GM18520 (cell line): ENCODE data around the gene AOPEP.
"Not testable (repeated sequence)": the region's sequence is repeated elsewhere in the genome, so short reads cannot be mapped to it uniquely, and the experiment has no call there.

Experiments
- ATAC-seq: cut with Tn5 transposase; IDR thresholded peaks from one replicate; pipeline ENCODE4 v1.9.1; 2021; ENCODE audit not compliant: unreplicated experiment

Gene AOPEP

DNA sequence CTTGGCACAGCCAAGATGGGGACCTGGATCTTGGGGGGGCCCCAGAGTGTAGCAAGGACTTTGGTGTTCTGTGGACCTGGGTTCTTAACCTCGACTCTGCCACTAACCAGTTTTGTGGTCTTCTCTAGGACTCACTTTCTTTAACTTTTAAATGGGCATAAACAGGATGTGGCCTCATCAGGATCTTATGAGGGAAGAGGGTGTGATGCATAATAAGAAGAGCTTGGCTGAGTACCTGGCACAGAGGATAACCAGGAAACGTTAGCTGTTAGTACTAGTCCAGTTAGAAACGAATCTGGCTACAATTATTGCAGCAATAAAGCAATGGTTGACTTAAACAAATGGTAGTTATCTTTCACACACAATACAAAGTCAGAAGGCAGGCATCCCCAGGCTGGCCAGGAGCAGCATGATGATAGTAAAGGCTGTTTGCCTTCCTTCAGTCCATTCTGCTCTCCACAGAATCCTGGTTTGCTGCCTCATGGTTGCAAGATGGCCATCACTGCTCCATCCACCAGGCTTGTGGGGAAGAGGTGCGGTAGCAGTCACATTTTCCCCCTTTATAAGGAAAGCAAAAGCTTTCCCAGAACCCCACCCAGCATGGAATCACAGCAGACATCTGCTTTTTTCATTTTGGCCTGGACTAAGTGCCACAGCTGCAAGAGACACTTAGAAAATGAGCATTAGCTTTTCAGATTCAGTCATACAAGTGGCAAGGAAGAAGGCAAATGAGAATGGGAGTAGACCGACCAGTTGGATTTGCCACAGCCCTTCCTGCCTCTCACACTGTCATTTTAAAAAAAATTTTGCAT, 225.0 kb downstream of the AOPEP start:
- ATAC-seq, result no peak

DNA sequence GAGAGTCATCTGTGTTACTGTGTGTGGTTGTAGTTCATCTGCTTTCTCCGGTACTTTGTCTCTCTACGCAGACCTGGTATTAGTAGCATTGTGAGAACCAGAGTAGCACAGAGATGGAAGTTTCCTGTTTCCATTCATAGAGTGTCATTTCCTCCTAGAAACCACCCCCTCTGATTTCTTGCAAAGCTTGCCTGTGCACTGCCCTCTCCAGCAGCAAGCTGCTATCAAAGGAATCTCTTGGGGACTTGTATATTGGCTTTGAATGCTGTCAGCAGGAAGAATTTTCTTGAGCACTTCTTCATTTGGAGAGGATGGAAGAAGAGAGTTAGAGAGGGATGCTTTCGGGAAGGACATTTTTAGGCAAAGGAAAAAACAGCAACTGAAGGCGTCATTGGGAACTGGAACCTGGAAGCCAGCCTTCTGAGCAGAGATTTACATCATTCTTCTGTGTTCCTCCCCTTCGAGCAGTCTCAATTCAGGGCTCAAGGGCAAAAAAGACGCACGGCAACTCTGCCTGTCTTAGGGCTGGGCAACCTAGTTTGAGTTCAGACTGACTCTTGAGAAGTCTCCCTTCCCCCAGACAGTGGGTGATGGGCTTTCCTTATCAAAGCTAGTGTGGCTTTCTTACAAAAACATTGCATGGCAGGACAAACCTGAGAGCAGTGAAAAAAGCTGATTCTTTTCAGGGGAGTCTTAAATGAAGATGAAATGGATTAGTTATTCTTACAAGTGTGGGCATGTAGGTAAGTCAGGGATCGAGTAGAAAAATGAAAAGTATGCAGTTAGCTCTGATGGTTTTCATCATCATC, 226.3 kb downstream of the AOPEP start:
- ATAC-seq, result peak; percentile 81

DNA sequence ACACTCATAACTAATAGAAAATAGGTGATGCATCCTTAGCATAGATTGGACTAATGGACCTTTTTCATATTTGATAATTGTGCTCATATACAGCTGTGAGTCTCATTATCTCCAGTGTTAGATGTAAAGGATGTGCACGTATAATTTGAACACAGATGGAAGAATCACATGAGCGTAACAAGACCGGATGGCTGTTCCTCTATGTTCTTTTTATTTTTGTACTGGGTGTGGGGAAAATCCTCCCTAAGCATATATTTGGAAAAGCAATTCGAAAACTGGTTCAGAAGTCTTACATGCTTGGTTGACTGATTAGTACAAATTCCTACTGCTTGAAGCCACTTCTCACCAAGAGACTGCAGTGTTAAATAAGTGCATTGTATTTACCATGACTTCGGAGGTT, 230.2 kb downstream of the AOPEP start:
- ATAC-seq, result no peak

DNA sequence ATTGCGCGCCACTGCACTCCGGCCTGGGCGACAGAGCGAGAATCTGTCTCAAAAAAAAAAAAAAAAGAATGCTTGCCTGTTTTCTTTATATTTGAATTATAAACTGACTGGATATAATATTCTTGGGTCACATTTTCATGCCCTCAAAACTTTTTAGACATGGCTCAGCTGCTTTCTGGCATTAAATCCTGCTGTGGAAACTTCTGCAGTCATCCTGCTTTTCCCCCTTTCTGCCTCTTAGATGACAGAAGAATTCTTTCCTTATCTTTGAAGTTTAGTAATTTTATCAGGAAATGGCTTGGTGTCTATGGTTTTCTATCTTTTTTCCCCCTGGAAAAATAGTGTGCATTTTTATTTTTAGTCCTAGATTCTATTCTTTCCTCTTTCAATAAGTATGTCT, 234.5 kb downstream of the AOPEP start:
- no peak for ATAC-seq

DNA sequence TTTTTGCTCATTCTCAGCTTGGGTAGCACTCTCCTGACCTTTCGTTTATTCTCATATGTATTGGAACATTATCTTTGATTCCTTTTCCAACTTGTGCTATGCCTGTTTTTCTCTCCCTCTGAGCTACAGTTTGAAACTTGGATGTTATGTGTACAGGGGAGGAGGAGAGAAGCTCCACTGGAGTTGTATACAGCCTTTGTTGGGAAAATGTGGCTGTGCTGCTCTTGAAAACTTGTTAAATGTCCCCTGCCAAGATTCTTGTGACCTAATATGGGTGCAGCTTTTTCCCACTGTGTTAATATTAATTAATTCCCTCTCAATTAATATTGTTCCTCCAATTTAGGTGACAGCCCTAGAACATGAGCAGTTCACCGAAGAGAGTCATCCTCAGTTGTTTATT, 235.4 kb downstream of the AOPEP start:
- no peak for ATAC-seq

DNA sequence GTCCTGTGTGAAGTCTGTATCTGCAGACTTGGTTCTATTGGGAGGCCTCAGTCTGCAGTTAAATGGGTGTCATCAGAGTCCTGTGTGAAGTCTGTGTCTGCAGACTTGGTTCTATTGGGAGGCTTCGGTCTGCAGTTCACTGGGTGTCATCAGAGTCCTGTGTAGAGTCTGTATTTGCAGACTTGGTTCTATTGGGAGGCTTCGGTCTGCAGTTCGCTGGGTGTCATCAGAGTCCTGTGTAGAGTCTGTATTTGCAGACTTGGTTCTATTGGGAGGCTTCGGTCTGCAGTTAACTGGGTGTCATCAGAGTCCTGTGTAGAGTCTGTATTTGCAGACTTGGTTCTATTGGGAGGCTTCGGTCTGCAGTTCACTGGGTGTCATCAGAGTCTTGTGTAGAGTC, 239.1 kb downstream of the AOPEP start:
- not testable (repeated sequence) for ATAC-seq

DNA sequence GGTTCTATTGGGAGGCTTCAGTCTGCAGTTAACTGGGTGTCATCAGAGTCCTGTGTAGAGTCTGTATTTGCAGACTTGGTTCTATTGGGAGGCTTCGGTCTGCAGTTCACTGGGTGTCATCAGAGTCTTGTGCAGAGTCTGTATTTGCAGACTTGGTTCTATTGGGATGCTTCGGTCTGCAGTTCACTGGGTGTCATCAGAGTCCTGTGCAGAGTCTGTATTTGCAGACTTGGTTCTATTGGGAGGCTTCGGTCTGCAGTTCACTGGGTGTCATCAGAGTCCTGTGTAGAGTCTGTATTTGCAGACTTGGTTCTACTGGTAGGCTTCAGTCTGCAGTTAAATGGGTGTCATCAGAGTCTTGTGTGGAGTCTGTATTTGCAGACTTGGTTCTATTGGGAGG, 239.5 kb downstream of the AOPEP start:
- not testable (repeated sequence) for ATAC-seq

DNA sequence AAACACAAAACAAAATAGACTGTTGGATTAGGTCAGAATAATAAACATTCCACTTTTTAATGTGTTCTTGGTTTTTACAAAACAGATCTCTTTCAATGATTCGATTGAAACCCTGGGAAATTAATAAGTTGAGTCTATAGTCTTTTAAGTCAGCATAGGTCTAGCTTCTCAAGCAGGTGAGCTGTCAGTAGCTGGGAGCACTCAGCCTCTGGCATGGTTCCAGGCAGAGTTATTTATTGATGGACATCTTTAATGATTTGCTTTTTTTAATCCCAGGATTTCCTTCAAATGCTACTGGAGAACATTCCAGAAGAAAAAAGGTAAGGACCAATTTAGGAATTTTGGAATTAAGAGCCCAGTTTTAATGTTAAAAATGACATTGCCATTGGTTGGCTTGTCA, 241.0 kb downstream of the AOPEP start:
- ATAC-seq, result no peak

DNA sequence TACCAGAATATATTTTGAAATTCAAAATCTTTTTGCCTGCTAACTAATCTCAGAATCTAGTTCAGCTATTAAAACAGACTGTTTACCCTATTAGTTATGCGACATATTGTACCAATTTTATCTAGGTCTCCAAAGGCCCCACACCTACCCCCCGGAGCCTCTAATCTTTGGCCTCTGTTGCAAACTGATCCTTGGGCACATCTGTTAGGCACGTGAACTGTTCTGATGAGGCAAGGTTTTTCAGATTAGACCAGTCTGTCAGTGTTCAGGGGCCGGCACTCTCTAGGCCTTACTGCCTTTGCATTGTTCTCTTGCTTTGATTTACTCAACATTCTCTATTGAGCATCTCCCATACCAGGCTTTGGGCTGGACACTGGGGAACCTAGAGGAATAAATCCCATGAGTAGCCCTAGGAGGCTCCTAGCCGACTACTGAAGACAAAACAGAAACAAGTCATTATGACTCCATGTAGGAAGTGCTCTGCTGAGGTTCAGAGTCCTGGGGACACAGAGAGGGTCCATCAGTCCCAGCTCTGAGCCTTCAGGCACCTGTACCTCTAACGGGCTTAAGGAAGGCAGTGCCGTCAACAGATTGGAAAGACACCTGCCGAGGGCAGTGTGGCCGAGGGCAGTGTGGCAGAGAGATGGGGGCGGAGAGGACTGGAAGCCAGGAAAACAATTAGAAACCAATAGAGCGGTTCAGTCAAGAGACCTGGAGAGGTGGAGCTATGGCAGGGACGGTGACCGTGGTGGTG, 245.1 kb downstream of the AOPEP start:
- ATAC-seq, result no peak

DNA sequence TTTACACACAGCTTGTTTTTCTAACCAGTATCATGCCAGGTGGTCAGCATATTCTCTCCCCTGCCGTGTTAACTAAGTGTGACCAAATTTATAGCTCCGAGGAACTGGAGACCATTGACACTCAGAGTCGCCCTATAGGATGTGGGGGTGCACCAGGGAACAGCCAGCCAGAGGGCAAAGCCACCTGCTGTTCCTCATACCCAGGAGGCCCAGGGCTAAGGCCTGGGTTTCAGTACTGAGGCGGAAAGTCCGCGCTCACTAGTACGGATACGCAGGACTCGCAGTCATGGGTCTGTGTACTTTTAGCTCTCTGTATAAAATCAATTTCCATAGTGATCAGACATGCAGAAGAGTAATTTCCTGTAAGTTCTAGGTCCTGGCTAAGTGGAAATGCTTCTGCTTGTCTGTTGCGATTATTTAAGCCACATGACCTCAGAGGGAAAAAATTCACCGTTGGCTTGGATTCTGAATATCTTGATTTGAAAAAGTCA, 247.0 kb downstream of the AOPEP start:
- no peak for ATAC-seq

DNA sequence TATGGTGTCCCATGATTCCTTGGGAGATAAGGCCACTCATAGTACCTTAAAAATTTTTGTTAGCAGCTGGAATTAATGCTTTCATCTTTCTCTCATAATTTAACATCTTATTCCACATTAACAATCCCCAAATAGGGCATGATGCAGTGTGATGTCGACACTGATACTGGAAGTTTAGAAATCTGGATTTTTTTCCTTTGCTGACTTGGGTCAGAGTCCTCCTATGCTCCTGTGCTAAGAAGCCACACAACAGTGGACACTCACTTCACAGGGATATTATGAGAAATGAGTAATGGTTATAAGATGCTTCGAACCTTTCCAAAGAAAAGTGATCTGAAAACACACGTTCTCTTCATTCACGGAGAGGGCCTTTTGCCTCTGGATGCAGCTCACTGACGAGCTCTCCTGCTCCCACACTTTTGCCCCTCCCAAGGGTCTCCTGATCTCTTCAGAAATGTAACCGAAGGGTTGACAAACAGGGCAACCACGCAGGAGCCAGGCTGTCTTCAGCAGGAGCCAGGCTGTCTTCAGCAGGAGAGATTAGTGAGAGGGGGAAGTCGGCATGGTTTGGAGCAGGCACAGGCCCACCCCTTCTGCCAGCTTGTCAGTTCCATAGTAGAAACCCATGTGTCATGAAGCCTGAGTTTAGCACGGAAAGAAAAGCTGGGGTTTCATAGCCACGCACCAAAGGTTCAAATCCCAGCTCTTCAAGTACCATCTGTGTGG, 247.8 kb downstream of the AOPEP start:
- no peak for ATAC-seq

DNA sequence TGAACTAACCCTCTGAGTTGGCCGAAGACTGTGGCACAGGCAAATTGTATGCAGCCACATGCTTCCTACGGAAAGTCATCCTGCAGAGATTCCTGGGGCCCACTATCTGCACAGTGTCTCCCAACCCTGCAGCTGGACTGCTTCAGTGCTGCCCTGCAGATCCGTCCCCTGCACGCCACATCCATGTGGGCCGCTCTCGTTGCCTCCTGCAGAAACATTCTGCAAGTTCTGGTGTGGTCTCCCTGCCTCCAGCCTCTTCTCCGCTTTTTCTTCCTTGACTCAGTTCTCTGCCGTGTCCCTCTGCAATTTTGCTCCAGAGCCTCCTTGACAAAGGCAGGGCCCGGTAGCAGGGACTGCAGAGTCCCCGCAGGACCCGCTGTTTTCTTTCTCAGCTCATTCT, 249.0 kb downstream of the AOPEP start:
- ATAC-seq, result no peak

DNA sequence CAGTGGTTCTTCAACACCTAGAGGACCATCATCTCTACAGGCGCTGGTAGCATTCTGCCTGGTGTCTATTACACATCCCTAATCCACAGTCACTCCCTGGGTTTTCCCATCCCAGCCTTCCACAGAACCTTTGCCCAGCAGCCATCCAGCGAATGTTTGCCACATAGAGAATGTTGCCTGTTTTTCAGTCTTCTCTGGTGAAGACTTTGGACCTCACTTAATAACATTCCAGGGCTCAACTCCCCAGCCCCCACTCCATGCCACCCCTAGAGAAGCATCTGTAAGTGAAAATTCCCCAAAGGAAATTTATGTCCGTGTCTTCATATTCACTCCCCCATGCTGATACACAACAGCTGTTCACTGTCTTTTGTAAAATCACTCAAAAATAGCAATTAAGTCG, 249.6 kb downstream of the AOPEP start:
- ATAC-seq, result no peak

DNA sequence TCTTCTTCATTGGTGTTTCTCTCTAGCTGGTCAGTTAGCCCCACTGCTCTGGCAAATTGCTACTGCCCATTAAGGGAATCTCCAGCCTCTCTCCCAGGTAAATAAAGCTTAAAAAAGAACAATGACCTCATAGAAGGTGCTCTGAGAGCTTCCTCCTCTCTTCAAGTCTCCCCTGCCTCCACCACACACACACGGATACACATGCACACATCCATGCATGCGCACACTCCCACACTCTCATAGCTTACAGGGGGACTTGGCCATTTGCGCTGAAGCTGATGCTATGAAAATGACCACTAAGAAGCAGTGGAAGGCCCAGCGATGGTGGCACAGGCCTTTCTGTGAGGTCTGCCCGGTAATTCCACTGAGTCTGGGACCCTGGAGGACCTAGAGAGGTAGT, 250.9 kb downstream of the AOPEP start:
- no peak for ATAC-seq

DNA sequence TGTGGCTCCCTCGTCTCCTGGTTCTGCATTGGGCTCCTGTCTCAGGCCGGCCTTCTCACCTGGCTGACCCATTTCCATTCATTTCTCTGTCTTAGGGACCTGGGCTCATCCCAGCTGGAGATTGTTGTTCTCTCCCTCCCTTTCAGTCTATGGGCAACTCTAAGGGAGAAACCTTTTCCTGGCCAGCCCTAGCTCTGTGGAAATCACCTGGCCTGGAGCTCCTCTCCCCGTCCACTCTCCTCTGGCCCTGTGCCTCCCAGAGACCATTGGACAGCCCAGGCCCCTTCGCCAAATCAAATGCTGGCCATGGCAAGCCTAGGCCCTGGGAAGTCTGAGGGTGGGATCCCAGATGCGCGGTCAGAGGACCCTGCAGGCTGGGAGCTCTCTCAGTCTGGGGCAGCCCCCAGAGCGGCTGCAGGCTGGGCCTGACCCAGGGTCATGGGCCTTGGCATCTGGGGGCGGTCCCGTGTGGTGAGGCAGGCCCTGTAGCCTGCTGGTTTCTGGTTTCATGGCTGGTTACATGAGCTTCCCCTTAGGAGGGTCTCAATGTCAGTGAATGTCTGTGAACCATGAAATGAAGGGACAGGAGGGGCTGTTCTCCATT, 253.5 kb downstream of the AOPEP start:
- ATAC-seq, result no peak

DNA sequence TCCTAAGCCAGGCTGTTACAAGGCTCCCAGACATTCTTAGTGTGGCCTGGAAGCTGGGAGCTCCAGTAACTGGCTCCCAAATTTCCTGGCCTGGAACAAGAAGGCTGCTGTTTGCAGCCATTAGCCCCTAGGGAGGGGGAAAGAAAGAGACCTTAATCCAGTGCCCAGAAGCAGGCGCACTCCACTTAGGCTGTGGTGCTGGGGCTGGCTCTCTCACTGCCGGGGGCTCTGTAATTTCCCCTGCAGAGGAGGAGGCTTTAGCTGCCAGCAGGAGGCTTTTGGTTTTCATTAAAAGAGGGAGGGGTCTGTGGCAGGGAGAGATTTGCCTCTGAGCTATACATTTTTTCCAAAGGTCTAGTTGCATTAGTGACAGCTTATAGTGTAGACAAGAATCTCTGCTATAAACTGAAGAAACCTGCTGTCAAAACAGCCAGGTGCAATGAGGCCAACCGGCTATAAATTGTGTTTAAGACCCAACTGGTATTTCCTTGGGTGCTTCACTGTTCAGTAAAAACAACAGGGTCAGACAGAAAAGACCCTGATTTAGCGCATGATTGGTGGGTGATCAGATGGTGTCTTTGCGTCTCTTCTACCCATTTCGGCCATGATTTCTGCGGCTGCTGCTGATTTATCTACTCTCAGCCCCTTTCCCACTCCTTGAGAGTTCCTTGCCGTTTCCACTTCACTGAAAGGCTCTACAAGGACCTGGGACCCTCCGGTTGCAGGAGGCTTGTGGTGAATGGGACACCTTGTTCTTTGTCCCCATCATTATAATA, 254.6 kb downstream of the AOPEP start:
- ATAC-seq, result no peak

DNA sequence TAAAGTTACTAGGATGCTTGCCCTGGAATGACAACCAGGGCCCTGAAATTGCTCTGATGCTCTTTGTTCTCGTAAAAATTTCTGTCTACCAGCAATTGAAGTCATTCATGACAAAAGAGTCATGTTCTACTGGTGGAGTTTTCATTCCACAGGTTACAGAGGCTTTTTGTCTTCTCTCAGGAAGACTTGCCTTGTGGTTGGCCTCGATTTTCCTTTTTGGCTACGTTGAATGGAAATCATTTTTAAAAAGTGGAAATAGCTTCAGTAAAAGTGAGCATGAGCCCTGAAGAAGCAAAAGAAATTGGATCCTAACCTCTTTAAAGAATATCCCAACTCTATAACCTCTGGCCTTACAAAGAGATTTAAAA, 255.2 kb downstream of the AOPEP start:
- no peak for ATAC-seq

DNA sequence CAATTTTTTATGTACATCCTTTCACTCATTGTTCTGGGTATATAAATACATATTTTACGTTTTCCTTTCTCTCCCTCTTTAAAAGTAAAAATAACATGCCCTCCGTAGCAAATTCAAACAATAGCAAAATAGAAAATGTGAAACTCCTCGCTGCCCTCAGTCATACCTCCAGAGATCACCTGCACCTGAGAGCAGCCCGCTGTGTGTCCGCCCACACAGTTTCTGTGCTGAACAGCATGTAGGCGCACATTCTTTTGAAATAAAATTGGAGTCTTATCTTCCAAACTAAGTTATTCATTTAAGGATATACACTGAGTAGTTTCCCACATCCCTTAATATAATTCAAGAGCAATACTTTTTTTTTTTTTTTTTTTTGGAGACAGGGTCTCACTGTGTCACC, 255.7 kb downstream of the AOPEP start:
- no peak for ATAC-seq

DNA sequence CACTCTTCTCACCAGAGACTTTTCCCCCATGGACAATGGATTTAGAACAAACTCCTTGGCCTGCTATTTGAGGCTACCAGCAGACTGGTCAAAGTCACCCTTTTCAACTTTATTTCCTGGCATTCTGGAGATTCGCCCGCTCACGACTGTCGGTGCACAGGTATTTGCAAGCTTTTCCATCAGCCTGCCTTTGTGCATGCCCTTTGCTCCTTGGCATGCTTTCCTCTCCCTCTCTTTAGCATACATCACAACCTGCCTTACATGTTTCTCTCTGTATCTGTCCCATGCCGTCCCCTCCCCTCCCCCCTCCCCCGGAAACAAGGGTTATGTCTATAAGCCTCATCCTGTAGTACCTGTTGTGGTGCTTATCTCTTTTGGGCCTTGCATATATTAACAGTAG, 257.1 kb downstream of the AOPEP start:
- ATAC-seq, result no peak
